ENCODE data around the gene CNKSR2. TPM values are rescaled to one million over a fixed set of nuclear protein-coding genes. Genes with fewer than 3 reads are reported as not detected.

The CNKSR2 gene
- total RNA-seq, 1 donor from 2014 or later = 1.1 TPM

DNA sequence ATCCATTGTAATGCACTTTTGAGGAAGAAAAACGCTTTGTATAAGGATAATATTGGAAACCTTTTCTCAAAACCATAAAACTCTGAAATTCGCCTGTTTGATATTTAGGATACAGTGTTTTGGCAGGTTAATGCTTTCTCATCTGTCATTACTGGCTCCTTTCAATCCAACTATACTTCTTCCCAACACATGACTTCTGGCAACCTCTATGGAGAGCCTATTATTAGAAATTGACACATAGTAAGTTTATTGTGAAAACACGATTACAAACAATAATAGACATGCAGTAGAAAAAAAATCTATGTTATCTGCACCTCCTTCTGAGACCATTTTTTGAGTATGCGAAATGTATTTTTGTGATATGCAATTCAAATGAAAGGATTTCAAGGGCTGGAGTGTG lies 288.5 kb downstream of the CNKSR2 start:
- Mint-ChIP-seq H3K9me3 (ENCODE audit: unreplicated experiment) (no peaks in the 10 kb centered on the region), H3K4me1 (ENCODE audit: unreplicated experiment) (peaks cover 3% of the 10 kb centered on the region), H3K4me3 (ENCODE audit: unreplicated experiment) (no peak overlapping the region), H3K27ac (ENCODE audit: unreplicated experiment) (no peak overlapping the region), H3K36me3 (ENCODE audit: low read depth, unreplicated experiment) (peaks cover 3% of the 10 kb centered on the region), H3K27me3 (ENCODE audit: unreplicated experiment) (peaks cover 2% of the 10 kb centered on the region)
- DNase-seq (ENCODE audit: low spot score) = no peak
- TF ChIP-seq, protein P1, sequence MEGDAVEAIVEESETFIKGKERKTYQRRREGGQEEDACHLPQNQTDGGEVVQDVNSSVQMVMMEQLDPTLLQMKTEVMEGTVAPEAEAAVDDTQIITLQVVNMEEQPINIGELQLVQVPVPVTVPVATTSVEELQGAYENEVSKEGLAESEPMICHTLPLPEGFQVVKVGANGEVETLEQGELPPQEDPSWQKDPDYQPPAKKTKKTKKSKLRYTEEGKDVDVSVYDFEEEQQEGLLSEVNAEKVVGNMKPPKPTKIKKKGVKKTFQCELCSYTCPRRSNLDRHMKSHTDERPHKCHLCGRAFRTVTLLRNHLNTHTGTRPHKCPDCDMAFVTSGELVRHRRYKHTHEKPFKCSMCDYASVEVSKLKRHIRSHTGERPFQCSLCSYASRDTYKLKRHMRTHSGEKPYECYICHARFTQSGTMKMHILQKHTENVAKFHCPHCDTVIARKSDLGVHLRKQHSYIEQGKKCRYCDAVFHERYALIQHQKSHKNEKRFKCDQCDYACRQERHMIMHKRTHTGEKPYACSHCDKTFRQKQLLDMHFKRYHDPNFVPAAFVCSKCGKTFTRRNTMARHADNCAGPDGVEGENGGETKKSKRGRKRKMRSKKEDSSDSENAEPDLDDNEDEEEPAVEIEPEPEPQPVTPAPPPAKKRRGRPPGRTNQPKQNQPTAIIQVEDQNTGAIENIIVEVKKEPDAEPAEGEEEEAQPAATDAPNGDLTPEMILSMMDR (IDR thresholded peaks at IDR 0.05; ENCODE audit: unreplicated experiment) = no peak

DNA sequence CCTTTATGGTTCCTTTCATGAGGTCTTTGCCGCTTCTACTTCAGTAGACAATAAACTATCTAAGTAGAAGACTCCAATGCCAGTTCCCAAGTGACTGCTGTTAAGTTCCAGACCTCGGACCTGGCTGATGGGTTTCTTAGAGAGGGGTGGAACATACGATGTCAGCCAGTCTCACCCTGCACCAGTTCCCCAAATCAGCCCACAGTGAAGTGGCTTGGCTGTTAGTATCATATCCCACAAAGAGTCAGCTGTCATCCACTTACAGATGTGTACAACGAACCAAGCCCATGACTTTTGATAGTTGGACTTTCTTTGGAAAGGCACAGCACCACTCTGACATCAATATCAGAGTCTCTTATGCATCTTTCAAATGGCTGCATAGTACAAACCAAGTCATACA lies 292.0 kb downstream of the CNKSR2 start:
- H3K27me3 Mint-ChIP-seq (ENCODE audit: unreplicated experiment) = peaks cover 2% of the 10 kb centered on the region
- H3K9me3 Mint-ChIP-seq (ENCODE audit: unreplicated experiment) = no peaks in the 10 kb centered on the region
- TF ChIP-seq, protein P1 (IDR thresholded peaks at IDR 0.05; ENCODE audit: unreplicated experiment) = no peak
- no peaks in the 10 kb centered on the region for H3K36me3 Mint-ChIP-seq (ENCODE audit: low read depth, unreplicated experiment)
- H3K4me1 Mint-ChIP-seq (ENCODE audit: unreplicated experiment) = no peaks in the 10 kb centered on the region
- H3K4me3 Mint-ChIP-seq (ENCODE audit: unreplicated experiment) = no peak overlapping the region
- no peak for DNase-seq (ENCODE audit: low spot score)
- H3K27ac Mint-ChIP-seq (ENCODE audit: unreplicated experiment) = no peak overlapping the region

GRCh38 chrX:21666679-21667078 lies 292.5 kb downstream of the CNKSR2 start:
- no peak overlapping the region for H3K27ac Mint-ChIP-seq (ENCODE audit: unreplicated experiment)
- no peaks in the 10 kb centered on the region for H3K4me1 Mint-ChIP-seq (ENCODE audit: unreplicated experiment)
- H3K9me3 Mint-ChIP-seq (ENCODE audit: unreplicated experiment) = no peaks in the 10 kb centered on the region
- H3K4me3 Mint-ChIP-seq (ENCODE audit: unreplicated experiment) = no peak overlapping the region
- no peaks in the 10 kb centered on the region for H3K36me3 Mint-ChIP-seq (ENCODE audit: low read depth, unreplicated experiment)
- H3K27me3 Mint-ChIP-seq (ENCODE audit: unreplicated experiment) = peaks cover 2% of the 10 kb centered on the region
- TF ChIP-seq, protein P1 (IDR thresholded peaks at IDR 0.05; ENCODE audit: unreplicated experiment) = no peak
- DNase-seq (ENCODE audit: low spot score) = no peak

DNA sequence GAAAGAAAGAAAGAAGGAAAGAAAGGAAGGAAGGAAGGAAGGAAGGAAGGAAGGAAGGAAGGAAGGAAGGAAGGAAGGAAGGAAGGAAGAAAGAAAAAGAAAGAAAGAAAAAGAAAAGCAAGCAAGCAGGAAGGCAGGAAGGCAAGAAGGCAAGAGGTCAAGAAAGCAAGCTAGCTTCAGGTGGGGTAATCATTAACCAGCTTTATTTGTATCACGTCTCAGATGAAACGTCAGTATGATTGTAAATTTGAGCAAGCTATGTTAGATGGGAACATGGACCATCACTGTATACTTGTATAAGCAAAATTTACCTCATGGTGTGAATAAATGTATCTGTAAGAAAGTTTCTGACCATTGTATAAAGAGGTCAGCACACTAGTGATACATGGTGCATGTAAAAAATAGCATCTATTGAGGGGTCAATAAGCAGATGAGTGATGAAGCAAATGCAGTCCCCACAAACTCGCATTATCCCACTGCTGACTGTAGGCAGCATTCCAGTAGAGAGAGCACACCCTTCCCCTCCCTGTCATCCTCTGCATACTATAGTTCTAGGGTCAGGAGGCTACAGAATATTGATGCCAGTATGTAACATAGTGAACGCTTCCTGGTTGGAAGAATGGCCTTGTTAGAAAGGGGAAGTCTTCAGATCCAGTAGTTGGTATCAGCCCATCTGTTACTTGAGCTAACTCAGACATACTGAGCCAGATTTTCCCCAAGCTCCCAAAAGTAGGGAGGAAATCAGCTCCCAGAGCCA lies 300.4 kb downstream of the CNKSR2 start:
- Mint-ChIP-seq H3K9me3 (ENCODE audit: unreplicated experiment) (no peaks in the 10 kb centered on the region), H3K4me3 (ENCODE audit: unreplicated experiment) (no peak overlapping the region), H3K27ac (ENCODE audit: unreplicated experiment) (no peak overlapping the region), H3K27me3 (ENCODE audit: unreplicated experiment) (no peaks in the 10 kb centered on the region), H3K4me1 (ENCODE audit: unreplicated experiment) (no peaks in the 10 kb centered on the region), H3K36me3 (ENCODE audit: low read depth, unreplicated experiment) (no peaks in the 10 kb centered on the region)
- DNase-seq (ENCODE audit: low spot score) = no peak
- TF ChIP-seq, protein P1 (IDR thresholded peaks at IDR 0.05; ENCODE audit: unreplicated experiment) = no peak

DNA sequence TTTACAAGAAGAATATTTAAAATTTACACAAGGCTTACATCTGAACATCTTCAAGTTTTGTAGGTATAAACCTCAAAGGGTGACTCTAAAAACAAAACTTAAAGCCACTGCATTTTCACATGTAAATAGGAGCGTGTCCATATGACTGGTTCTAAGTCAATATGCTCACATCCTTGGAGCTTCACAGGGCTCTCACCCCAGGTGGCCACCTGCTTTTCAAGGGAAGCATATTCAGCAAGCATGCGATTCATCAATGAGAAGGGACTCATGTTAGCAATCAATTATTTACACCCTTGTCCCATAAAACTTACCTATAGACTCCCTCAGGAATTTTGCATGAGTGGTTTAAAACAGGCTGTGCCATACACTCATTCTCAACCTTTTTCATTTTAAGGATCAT lies 301.7 kb downstream of the CNKSR2 start:
- TF ChIP-seq, protein P1 (IDR thresholded peaks at IDR 0.05; ENCODE audit: unreplicated experiment) = no peak
- Mint-ChIP-seq H3K4me1 (ENCODE audit: unreplicated experiment) (no peaks in the 10 kb centered on the region), H3K27me3 (ENCODE audit: unreplicated experiment) (no peaks in the 10 kb centered on the region), H3K36me3 (ENCODE audit: low read depth, unreplicated experiment) (no peaks in the 10 kb centered on the region), H3K27ac (ENCODE audit: unreplicated experiment) (no peak overlapping the region), H3K9me3 (ENCODE audit: unreplicated experiment) (no peaks in the 10 kb centered on the region), H3K4me3 (ENCODE audit: unreplicated experiment) (no peak overlapping the region)
- DNase-seq (ENCODE audit: low spot score) = no peak

All from endothelial cell (in vitro differentiated cells).